Vagina (tissue), 2 donors: ENCODE data around the gene RAB40AL.

Experiments used
- CTCF ChIP-seq, 3 experiments: fragments of 450-650 bp in 2 of 3; fragments of 200-600 bp in 1 of 3; sonication (generic) in 1 of 3; IDR thresholded peaks; one replicate each; pipeline ENCODE4 v1.5.1; 2017 to 2019; ENCODE audit warnings: antibody characterized with exemption in 3 of 3, mild to moderate bottlenecking in 2 of 3, moderate library complexity in 2 of 3
- POLR2A ChIP-seq, 2 donors: fragments of 450-650 bp; IDR thresholded peaks; one replicate each; pipeline ENCODE4 v1.6.1; 2017; ENCODE audit warnings: antibody characterized with exemption in 2 of 2, mild to moderate bottlenecking in 2 of 2, moderate library complexity in 2 of 2
- POLR2AphosphoS5 ChIP-seq, 2 donors: sonication (generic); formaldehyde crosslinking; IDR thresholded peaks; one replicate each; pipeline ENCODE4 v1.9.0; 2017; ENCODE audit warnings: antibody characterized with exemption in 2 of 2, mild to moderate bottlenecking in 2 of 2, low read depth in 1 of 2; ENCODE audit not compliant: insufficient read depth in 1 of 2

GRCh38 chrX:102892103-102892502, 45.0 kb upstream of the RAB40AL start:
- TF ChIP-seq CTCF (IDR thresholded peaks at IDR 0.05) (no peak), POLR2A (IDR thresholded peaks at IDR 0.05) (no peak), POLR2AphosphoS5 (IDR thresholded peaks at IDR 0.05; ENCODE audit: insufficient read depth in 1 of 2, low read depth in 1 of 2) (no peak)
